HG03095 (cell line): ENCODE measurements around the gene AHCTF1.
"Not testable (repeated sequence)": the region's sequence is repeated elsewhere in the genome, so short reads cannot be mapped to it uniquely, and the experiment has no call there.

Experiments
- ATAC-seq: cut with Tn5 transposase; IDR thresholded peaks from one replicate; pipeline ENCODE4 v1.9.1; 2021; ENCODE audit warnings: moderate library complexity; ENCODE audit not compliant: unreplicated experiment

The AHCTF1 gene

GRCh38 chr1:246919902-246920301 lies 11.8 kb downstream of the AHCTF1 start:
- no peak for ATAC-seq

- not testable (repeated sequence) for ATAC-seq
Observed at GRCh38 chr1:246916026-246916923, 15.5 kb downstream of the AHCTF1 start.

- ATAC-seq = no peak
Observed at GRCh38 chr1:246907472-246907871, 24.3 kb downstream of the AHCTF1 start.

GRCh38 chr1:246906833-246907232 lies 24.9 kb downstream of the AHCTF1 start:
- no peak for ATAC-seq

GRCh38 chr1:246901874-246902273 lies 29.9 kb downstream of the AHCTF1 start:
- ATAC-seq = no peak

- ATAC-seq = no peak
Observed at GRCh38 chr1:246897302-246897701, 34.4 kb downstream of the AHCTF1 start.

- ATAC-seq = peak; percentile 68
Observed at GRCh38 chr1:246893191-246893939, 38.4 kb downstream of the AHCTF1 start.

GRCh38 chr1:246891105-246891504 lies 40.6 kb downstream of the AHCTF1 start:
- no peak for ATAC-seq

- ATAC-seq = no peak
Observed at GRCh38 chr1:246888522-246888921, 43.2 kb downstream of the AHCTF1 start.

GRCh38 chr1:246885389-246885788 lies 46.4 kb downstream of the AHCTF1 start:
- not testable (repeated sequence) for ATAC-seq

GRCh38 chr1:246878551-246878950 lies 53.2 kb downstream of the AHCTF1 start:
- no peak for ATAC-seq

GRCh38 chr1:246876431-246876830 lies 55.3 kb downstream of the AHCTF1 start:
- ATAC-seq = no peak

- peak; percentile 83 for ATAC-seq
Observed at GRCh38 chr1:246875041-246876026, 56.4 kb downstream of the AHCTF1 start.

GRCh38 chr1:246865921-246866320 lies 65.8 kb downstream of the AHCTF1 start:
- ATAC-seq = no peak

- ATAC-seq = not testable (repeated sequence)
Observed at GRCh38 chr1:246863791-246864190, 68.0 kb downstream of the AHCTF1 start.

- no peak for ATAC-seq
Observed at GRCh38 chr1:246860401-246860800, 71.3 kb downstream of the AHCTF1 start.

GRCh38 chr1:246856371-246856770 lies 75.4 kb downstream of the AHCTF1 start:
- ATAC-seq = no peak

- ATAC-seq = not testable (repeated sequence)
Observed at GRCh38 chr1:246850640-246851039, 81.1 kb downstream of the AHCTF1 start.

- ATAC-seq = no peak
Observed at GRCh38 chr1:246843876-246844275, 87.9 kb downstream of the AHCTF1 start.

- not testable (repeated sequence) for ATAC-seq
Observed at GRCh38 chr1:246840761-246841160, 91.0 kb downstream of the AHCTF1 start.

GRCh38 chr1:246838118-246838456 lies 93.7 kb downstream of the AHCTF1 start:
- ATAC-seq = no peak
